ENCODE measurements around the gene SIRPD.

- TF ChIP-seq EP300 (conservative IDR thresholded peaks at IDR 0.05; ENCODE audit: poor library complexity, severe bottlenecking) (no peak), EZH2 (IDR thresholded peaks at IDR 0.05; ENCODE audit: borderline replicate concordance, insufficient read depth, low read length, poor library complexity, severe bottlenecking) (no peak), RAD21 (conservative IDR thresholded peaks at IDR 0.05) (no peak), REST (IDR thresholded peaks at IDR 0.05; ENCODE audit: borderline replicate concordance) (no peak), CTCF (IDR thresholded peaks at IDR 0.05; ENCODE audit: poor library complexity, severe bottlenecking) (no peak), SMC3 (conservative IDR thresholded peaks at IDR 0.05; ENCODE audit: poor library complexity) (no peak), TAF1 (IDR thresholded peaks at IDR 0.05; ENCODE audit: low read depth) (no peak), POLR2AphosphoS5 (IDR thresholded peaks at IDR 0.05) (no peak)
Observed at GRCh38 chr20:1513801-1514200, 43.7 kb downstream of the SIRPD start.

Measured in neural cell (in vitro differentiated cells).